A549 (cell line): ENCODE data around the gene PPP2R3B.

Source experiments
- CHD4 ChIP-seq: fragments of 200-600 bp; sonication (generic); IDR thresholded peaks from 2 replicates; pipeline ENCODE4 v1.6.1; 2016; ENCODE audit warnings: antibody characterized with exemption, mild to moderate bottlenecking, borderline replicate concordance
- EHMT2 ChIP-seq: fragments of 200-600 bp; sonication (generic); IDR thresholded peaks from 2 replicates; pipeline ENCODE4 v1.6.1; 2016; ENCODE audit warnings: antibody characterized with exemption, low read depth, mild to moderate bottlenecking, moderate library complexity
- JUN ChIP-seq, 2 experiments: fragments of >200 bp; sonication (Bioruptor Twin); formaldehyde crosslinking; IDR thresholded peaks; 2 replicates in 1 of 2; 3 replicates in 1 of 2; pipeline ENCODE4 v1.6.1; 2016 to 2017
- POLR2A ChIP-seq: IDR thresholded peaks from 2 replicates; pipeline ENCODE4 v1.6.1; 2012; ENCODE audit warnings: mild to moderate bottlenecking, low read length
- RAD21 ChIP-seq, 2 experiments: fragments of >200 bp in 1 of 2; sonication (Bioruptor Twin) in 1 of 2; formaldehyde crosslinking in 1 of 2; IDR thresholded peaks in 1 of 2; conservative IDR thresholded peaks in 1 of 2; 2 replicates in 1 of 2; 3 replicates in 1 of 2; pipeline ENCODE4 v1.6.1; 2012 to 2018; ENCODE audit warnings: inconsistent platforms in 1 of 2
- SMC3 ChIP-seq: fragments of >200 bp; sonication (Bioruptor Twin); formaldehyde crosslinking; IDR thresholded peaks from 3 replicates; pipeline ENCODE4 v1.6.1; 2018; ENCODE audit warnings: inconsistent platforms
- TF ChIP-seq, protein P1 (sequence below): fragments of >200 bp; sonication (Bioruptor Twin); formaldehyde crosslinking; IDR thresholded peaks from 3 replicates; pipeline ENCODE4 v1.5.1; 2016
- TF ChIP-seq, protein P2 (sequence below): fragments of 450-650 bp; IDR thresholded peaks from 2 replicates; pipeline ENCODE4 v1.6.1; 2014; ENCODE audit warnings: antibody characterized with exemption

DNA sequence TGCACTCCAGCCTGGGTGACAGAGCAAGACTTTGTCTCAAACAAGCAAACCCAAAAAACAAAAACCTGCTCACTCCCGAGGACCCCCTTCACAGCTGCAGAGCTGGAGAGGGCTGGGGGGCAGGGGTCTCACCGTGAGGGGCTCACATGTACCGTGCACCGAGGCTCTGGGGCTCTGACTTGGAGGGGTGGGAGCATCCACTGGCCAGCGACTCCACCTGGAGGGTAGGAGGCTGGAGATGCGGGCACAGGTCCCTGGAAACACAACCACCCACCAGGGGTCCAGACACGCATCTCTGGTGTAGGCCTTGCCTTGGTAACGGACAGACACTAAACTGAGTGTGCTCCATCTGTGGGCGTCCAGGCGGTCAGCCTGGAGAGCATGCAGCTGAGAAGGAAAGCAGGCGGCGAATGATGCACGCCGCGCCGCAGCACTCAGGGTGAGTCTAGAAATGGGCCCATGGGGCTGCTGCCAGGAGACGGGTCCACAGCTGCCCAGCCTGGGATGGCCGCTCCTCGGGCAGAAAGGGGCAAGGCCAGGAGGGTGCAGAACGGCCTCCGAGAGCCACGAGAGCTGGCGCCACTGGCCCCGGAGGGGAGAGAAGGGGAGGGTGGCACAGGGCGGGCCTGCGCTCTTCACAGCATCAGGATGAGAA is 26.1 kb downstream of the PPP2R3B start:
- TF ChIP-seq JUN (IDR thresholded peaks at IDR 0.05) (no peak), EHMT2 (no peak), RAD21 (conservative IDR thresholded peaks at IDR 0.05 in 1 of 2, IDR thresholded peaks at IDR 0.05 in 1 of 2) (no peak), SMC3 (no peak), POLR2A (no peak), CHD4 (no peak)
- TF ChIP-seq, protein P1, sequence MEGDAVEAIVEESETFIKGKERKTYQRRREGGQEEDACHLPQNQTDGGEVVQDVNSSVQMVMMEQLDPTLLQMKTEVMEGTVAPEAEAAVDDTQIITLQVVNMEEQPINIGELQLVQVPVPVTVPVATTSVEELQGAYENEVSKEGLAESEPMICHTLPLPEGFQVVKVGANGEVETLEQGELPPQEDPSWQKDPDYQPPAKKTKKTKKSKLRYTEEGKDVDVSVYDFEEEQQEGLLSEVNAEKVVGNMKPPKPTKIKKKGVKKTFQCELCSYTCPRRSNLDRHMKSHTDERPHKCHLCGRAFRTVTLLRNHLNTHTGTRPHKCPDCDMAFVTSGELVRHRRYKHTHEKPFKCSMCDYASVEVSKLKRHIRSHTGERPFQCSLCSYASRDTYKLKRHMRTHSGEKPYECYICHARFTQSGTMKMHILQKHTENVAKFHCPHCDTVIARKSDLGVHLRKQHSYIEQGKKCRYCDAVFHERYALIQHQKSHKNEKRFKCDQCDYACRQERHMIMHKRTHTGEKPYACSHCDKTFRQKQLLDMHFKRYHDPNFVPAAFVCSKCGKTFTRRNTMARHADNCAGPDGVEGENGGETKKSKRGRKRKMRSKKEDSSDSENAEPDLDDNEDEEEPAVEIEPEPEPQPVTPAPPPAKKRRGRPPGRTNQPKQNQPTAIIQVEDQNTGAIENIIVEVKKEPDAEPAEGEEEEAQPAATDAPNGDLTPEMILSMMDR = no peak
- TF ChIP-seq, protein P2, sequence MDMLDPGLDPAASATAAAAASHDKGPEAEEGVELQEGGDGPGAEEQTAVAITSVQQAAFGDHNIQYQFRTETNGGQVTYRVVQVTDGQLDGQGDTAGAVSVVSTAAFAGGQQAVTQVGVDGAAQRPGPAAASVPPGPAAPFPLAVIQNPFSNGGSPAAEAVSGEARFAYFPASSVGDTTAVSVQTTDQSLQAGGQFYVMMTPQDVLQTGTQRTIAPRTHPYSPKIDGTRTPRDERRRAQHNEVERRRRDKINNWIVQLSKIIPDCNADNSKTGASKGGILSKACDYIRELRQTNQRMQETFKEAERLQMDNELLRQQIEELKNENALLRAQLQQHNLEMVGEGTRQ = no peak
